Fibroblast of lung (primary cell): ENCODE measurements around the gene WNT4. TPM values are rescaled to one million over a fixed set of nuclear protein-coding genes. Genes with fewer than 3 reads are reported as not detected.

Source experiments
- DNase-seq, 2 donors: peaks; one replicate each; pipeline versions ENCODE4 v3.0.0 to v3.0.0-alpha.2; 2010; ENCODE audit warnings: low read depth in 2 of 2
- H2AFZ ChIP-seq: 2 replicates; pipeline ENCODE4 v1.5.1; 2012; ENCODE audit warnings: low read length, control low read depth, inconsistent platforms
- H3K27ac ChIP-seq: 2 replicates; pipeline ENCODE4 v1.5.1; 2011; ENCODE audit warnings: low read length, control low read depth; ENCODE audit not compliant: insufficient read depth
- H3K27me3 ChIP-seq: 2 replicates; pipeline ENCODE4 v1.5.1; 2011; ENCODE audit warnings: mild to moderate bottlenecking, low read length; ENCODE audit not compliant: control insufficient read depth, insufficient read depth
- H3K36me3 ChIP-seq: 2 replicates; pipeline ENCODE4 v1.5.1; 2011; ENCODE audit warnings: low read length; ENCODE audit not compliant: control insufficient read depth, insufficient read depth
- H3K4me1 ChIP-seq: 2 replicates; pipeline ENCODE4 v1.5.1; 2011; ENCODE audit warnings: low read length; ENCODE audit not compliant: control insufficient read depth, insufficient read depth; ENCODE audit errors: extremely low read depth
- H3K4me2 ChIP-seq: 2 replicates; pipeline ENCODE4 v1.5.1; 2011; ENCODE audit warnings: low read length, control low read depth; ENCODE audit not compliant: insufficient read depth; ENCODE audit errors: extremely low read depth
- H3K4me3 ChIP-seq, 4 experiments: fragments of 200-600 bp in 1 of 4; sonication (generic) in 1 of 4; replicated peaks in 1 of 4; 2 replicates each; pipeline ENCODE4 v1.5.1; 2011 to 2016; ENCODE audit warnings: low read length in 4 of 4, low read depth in 3 of 4, mild to moderate bottlenecking in 3 of 4, control low read depth in 2 of 4, inconsistent platforms in 1 of 4, mixed read lengths in 1 of 4; ENCODE audit not compliant: insufficient read depth in 1 of 4; ENCODE audit errors: control extremely low read depth in 1 of 4
- H3K79me2 ChIP-seq: 2 replicates; pipeline ENCODE4 v1.5.1; 2012; ENCODE audit warnings: mild to moderate bottlenecking, low read length, inconsistent platforms; ENCODE audit not compliant: control insufficient read depth, insufficient read depth
- H3K9ac ChIP-seq: 2 replicates; pipeline ENCODE4 v1.5.1; 2011; ENCODE audit warnings: mild to moderate bottlenecking, low read length, control low read depth; ENCODE audit not compliant: insufficient read depth
- H3K9me3 ChIP-seq: 2 replicates; pipeline ENCODE4 v1.5.1; 2012; ENCODE audit warnings: low read depth, low read length; ENCODE audit not compliant: control insufficient read depth, insufficient read depth
- H4K20me1 ChIP-seq: 2 replicates; pipeline ENCODE4 v1.5.1; 2011; ENCODE audit warnings: low read length; ENCODE audit not compliant: control insufficient read depth, insufficient read depth; ENCODE audit errors: extremely low read depth
- CTCF ChIP-seq, 2 donors: IDR thresholded peaks in 1 of 2; conservative IDR thresholded peaks in 1 of 2; 1 replicate in 1 of 2; 2 replicates in 1 of 2; pipeline ENCODE4 v1.5.1; 2011 to 2012; ENCODE audit warnings: low read length in 2 of 2, control low read depth in 1 of 2, inconsistent platforms in 1 of 2, low read depth in 1 of 2, mild to moderate bottlenecking in 1 of 2
- EZH2 ChIP-seq: IDR thresholded peaks from 2 replicates; pipeline ENCODE4 v1.5.1; 2012; ENCODE audit warnings: low read length, control low read depth, mild to moderate bottlenecking; ENCODE audit errors: missing control alignments
- polyA plus RNA-seq, 2 donors: library from polyadenylated mRNA; depleted of rRNA in 1 of 2; stranded (reverse) in 1 of 2; unstranded in 1 of 2; fragments of >200 nt; gene quantifications; 2 replicates each; pipeline ENCODE4 v1.2.1, GENCODE V29; 2011 to 2012; ENCODE audit warnings: missing spikeins in 1 of 2
- total RNA-seq: library from RNA; depleted of rRNA; stranded (reverse); fragments of >200 nt; gene quantifications from 2 replicates; pipeline ENCODE4 v1.2.1, GENCODE V29; 2014

WNT4 gene
- total and polyA plus RNA-seq, 2 donors (not counting 1 experiment from before 2014, with no cell fraction given): under 0.01 TPM; not detected in 1

DNA sequence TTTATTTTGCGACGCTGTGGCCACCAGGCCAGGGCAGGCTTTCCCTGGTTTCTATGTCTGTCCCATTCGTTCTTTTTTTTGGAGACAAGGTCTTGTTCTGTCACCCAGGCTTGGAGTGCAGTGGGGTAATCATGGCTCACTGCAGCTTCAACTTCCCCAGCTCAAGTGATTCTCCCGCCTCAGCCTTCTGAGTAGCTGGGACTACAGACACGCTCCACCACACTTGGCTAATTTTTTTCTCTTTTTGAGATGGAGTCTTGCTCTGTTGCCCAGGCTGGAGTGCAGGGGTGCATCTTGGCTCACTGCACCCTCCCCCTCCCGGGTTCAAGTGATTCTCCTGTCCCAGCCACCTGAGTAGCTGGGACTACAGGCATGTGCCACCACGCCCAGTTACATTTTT lies 43.4 kb upstream of the WNT4 start:
- H3K36me3 ChIP-seq: no peaks in the 10 kb centered on the region
- H4K20me1 ChIP-seq: no peaks in the 10 kb centered on the region
- TF ChIP-seq EZH2: no peak
- no peak for TF ChIP-seq CTCF (conservative IDR thresholded peaks at IDR 0.05 in 1 of 2, IDR thresholded peaks at IDR 0.05 in 1 of 2; ENCODE audit: low read depth in 1 of 2, low read length in 2 of 2)
- H3K27me3 ChIP-seq: peaks cover 8% of the 10 kb centered on the region
- no peak overlapping the region for H3K4me3 ChIP-seq
- no peak overlapping the region for H3K9ac ChIP-seq
- no peaks in the 10 kb centered on the region for H3K9me3 ChIP-seq
- no peaks in the 10 kb centered on the region for H3K79me2 ChIP-seq
- H3K4me2 ChIP-seq: no peak overlapping the region
- no peaks in the 10 kb centered on the region for H3K4me1 ChIP-seq
- no peak overlapping the region for H2AFZ ChIP-seq
- H3K27ac ChIP-seq: no peak overlapping the region
- DNase-seq: no peak

- peak; percentile 5 to 22 for DNase-seq
Observed at GRCh38 chr1:22184892-22185612, 42.2 kb upstream of the WNT4 start.

DNA sequence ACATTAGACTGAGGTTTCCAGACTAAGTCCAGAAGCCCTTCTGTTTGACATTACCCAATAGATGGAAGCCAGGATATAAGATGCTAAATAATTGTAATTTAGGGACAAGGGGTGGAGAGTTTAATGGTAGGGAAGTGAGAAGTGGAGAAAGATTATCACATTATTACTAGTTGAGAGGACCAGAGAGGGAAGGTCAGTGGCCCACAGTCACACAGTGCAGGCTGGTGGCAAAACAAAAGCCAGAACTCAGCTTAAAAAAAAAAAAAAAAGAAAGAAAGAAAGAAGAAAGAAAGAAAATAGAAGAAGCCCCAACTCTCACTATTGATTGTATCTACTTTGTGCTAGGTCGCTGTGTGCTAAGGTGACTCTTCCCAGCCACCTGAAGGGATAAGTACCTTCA lies 41.6 kb upstream of the WNT4 start:
- no peak overlapping the region for H3K27ac ChIP-seq
- no peak for TF ChIP-seq CTCF (conservative IDR thresholded peaks at IDR 0.05 in 1 of 2, IDR thresholded peaks at IDR 0.05 in 1 of 2; ENCODE audit: low read depth in 1 of 2, low read length in 2 of 2)
- TF ChIP-seq EZH2: no peak
- no peak overlapping the region for H2AFZ ChIP-seq
- H3K4me3 ChIP-seq: no peak overlapping the region
- H3K9me3 ChIP-seq: no peaks in the 10 kb centered on the region
- DNase-seq: no peak
- no peaks in the 10 kb centered on the region for H4K20me1 ChIP-seq
- H3K4me2 ChIP-seq: no peak overlapping the region
- H3K9ac ChIP-seq: no peak overlapping the region
- H3K79me2 ChIP-seq: no peaks in the 10 kb centered on the region
- H3K4me1 ChIP-seq: no peaks in the 10 kb centered on the region
- H3K36me3 ChIP-seq: no peaks in the 10 kb centered on the region
- peaks cover 8% of the 10 kb centered on the region for H3K27me3 ChIP-seq

More at GRCh38 chr1:22184892-22185612, 42.2 kb upstream of the WNT4 start:
- Histone ChIP-seq H3K27ac (no peak overlapping the region), H3K4me1 (no peaks in the 10 kb centered on the region), H3K4me3 (no peak overlapping the region), H3K36me3 (no peaks in the 10 kb centered on the region), H3K4me2 (no peak overlapping the region), H2AFZ (no peak overlapping the region), H4K20me1 (no peaks in the 10 kb centered on the region), H3K9me3 (no peaks in the 10 kb centered on the region), H3K27me3 (peaks cover 8% of the 10 kb centered on the region), H3K9ac (no peak overlapping the region), H3K79me2 (no peaks in the 10 kb centered on the region)
- TF ChIP-seq EZH2 (no peak), CTCF (conservative IDR thresholded peaks at IDR 0.05 in 1 of 2, IDR thresholded peaks at IDR 0.05 in 1 of 2; ENCODE audit: low read depth in 1 of 2, low read length in 2 of 2) (no peak)
